GM21717 (cell line): ENCODE data around the gene MRPL40.

Experiments
- ATAC-seq: cut with Tn5 transposase; IDR thresholded peaks from one replicate; pipeline ENCODE4 v1.9.1; 2021; ENCODE audit warnings: mild to moderate bottlenecking, moderate library complexity; ENCODE audit not compliant: unreplicated experiment

The MRPL40 gene

DNA sequence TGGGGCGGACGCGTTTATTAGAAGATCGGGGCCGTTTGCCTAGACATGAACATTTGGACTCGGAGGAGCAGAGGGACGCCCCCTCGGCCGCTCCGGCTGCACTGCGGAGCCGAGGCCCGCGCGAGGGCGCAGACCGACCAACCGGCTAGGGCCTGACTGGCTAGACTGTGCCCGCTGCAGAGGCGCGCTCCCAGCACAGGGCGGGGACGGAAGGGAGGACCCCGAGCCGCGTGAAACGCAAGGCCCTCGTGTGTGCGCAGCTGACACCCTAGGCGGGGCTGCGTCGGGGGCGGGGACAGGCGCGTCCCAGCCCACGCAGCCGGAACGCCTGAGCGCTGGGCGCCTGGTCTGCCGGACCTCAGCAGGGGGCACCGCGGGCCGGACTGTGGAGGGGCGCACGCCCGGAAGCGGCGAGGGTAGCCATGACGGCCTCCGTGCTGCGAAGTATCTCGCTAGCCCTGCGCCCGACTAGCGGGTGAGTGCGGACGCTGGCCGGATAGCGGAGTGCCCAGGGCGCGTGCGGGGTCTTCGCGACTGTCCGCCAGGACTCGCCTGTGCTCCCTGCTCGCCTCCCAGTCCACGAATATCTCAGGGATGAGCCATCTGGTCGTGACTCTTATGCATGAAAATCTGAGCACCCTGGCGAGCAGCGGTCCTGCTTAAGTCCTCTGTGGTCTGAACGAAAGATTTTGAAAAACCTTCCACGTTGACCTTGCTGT, at the start of gene MRPL40:
TSS of gene MRPL40 (plus strand) at position 413 of the 719 bp plus-strand sequence. CDS start at position 423, 10 bp downstream.
- ATAC-seq, result peak; percentile 65

DNA sequence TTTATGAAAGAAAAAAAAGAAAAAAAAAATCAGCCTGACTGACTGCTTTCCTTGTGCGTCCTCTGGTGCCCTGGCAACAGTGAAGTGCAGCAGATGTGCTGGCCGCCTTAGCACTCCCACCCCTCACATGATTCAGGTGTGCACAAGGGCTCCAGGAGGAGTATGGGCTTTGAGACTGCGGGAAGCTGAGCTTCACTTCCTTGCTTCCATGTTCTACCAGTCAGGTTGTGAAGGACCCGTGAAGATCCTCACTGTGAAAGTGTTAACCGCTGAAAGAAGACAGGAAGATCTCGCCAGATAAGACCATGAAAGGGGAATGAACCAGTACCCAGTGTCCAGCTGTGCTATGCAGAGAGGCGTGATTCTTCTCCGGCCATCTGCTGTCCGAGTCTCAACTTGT, 49.1 kb upstream of the MRPL40 start:
- no peak for ATAC-seq

DNA sequence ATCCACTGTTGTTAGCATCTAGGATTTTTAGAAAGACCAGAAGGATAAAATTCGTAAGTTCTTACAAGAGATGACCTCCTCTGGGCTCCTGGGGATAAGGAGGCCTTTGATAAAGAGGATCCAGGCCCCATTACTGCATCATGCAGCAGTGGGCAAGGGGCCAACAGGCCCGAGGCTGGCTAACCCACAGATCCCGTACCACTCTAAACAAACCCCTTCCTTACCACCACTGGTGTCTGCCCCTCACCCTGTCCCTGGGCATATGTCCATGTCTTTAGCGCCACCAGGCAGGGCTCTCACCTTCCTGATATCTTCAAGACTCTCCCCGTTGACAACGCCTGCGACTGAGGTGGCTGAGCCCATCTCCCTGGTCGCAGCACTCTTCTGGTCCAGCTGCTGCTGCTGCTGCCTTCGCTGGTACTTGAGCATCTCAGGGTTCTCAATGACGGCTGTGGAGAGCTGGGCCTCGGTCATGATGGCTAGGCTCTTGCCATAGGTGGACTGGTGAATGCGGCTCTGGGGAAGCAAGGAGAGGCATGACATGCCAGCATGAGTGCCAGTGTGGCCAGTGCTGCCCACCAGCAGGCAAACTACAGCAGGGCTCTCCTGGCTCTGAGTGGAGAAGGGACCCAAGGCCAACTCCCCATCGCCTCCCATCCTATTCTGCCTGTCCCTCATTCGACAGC, 47.0 kb upstream of the MRPL40 start:
- ATAC-seq, result no peak

DNA sequence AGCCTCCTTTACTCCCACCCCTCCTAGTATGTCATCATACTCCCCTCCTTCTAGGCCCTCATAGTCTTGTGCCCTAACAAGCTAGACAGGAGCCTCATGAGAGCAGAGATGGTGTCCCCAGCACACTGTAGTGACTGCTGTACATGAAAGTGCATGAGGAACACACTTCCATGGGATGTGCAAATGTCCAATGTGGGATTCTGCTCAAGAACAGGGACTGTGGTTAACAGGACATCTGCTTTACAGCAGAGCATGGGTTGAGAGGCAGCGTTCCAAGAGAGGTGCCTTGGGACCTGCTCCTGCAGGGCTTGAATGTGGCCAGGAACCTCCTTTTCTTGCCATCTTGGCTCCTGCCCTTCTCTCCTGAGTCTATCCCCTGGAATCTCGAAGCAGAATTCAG, 46.1 kb upstream of the MRPL40 start:
- no peak for ATAC-seq

DNA sequence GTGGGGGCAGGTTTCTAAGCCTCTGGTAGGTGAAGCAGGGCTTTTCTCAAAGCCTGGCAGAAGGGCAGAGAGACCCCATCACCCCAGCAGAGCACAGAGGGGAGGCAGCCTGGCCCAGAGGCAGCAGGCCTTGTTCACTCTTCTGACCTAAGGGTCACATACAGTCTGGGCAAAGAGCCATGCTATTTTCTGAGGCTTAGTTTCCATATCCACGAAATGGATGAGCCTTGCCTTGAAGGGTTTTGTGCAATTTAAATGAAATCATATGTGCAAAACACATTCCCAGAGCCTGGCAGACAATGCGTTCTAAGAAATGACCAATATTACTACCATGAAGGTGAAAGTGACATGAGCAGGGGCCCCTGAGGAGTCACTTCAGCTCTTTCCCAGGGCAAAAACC, 45.3 kb upstream of the MRPL40 start:
- ATAC-seq, result no peak

DNA sequence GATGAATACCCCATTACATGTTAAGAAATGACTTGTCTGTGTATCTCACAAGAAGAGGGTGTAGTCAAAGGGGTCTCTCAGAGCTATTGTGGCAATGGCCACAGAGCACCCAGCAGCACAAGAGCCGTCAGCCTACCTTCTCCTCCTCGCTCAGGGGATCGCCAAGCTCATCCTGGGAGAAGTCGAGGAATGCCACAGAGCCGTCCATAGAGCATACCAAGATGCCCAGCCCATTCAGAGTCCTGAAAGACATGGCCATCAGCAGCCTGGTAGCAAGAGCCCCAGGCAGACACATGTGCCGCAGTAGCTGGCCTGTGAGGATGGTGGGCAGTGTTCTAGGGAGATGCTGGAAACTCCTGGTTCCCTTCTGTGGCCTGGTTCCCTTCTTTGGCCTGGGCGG, 44.8 kb upstream of the MRPL40 start:
- no peak for ATAC-seq

DNA sequence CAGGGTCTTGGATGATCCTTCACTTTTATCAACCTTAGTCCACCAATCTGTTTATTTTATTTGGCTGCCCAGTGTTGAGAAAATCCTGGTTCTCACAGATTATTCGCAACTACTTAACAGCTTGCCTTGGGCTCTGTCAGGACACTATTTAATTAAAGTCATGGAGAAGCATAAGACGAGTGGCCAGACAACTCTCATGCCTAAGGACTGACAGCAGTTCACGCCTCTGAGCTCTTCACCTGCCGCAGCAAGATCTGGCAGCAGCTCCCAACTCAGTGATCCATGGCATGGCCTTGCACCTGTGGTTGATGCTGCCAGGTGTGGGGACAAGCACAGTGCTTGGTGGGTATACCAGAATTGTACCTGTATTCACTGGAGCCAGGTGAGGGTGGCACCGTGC, 38.6 kb upstream of the MRPL40 start:
- ATAC-seq, result no peak

DNA sequence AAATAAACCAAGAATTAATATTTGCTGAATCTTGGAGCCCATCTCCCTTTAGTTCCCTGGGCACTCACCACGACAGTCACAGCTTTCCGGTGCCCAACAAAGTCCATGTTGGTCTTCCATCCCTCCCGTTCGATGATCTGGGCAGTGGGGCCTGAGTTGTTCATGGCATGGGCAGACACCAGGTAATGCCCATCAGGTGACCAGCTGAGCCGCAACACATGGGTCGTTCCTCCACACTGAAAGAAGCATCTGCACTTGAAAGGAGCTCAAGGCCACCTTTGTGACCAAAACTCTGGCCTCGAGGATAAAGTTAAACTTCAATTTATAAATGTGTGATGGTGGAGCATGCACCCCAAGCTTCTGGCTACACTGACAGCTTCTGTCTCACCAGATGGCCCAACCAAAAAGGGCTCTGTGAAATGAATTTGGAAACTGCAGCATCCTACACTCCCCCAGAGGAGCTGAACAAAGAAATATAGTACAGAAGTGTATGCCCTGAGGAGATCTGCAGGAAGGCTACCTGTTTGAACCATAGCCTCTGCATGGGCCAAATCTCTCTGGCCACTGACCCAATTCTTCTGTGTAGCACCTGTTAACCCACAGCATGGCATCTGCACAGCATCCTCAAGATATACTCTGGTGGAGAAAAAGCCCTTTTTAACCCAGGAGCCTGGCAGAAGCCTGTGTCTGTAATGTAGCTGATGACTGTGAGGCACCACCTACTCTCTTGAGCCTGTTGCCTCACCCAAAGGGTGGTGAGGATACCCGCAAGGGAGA, 37.9 kb upstream of the MRPL40 start:
- no peak for ATAC-seq

DNA sequence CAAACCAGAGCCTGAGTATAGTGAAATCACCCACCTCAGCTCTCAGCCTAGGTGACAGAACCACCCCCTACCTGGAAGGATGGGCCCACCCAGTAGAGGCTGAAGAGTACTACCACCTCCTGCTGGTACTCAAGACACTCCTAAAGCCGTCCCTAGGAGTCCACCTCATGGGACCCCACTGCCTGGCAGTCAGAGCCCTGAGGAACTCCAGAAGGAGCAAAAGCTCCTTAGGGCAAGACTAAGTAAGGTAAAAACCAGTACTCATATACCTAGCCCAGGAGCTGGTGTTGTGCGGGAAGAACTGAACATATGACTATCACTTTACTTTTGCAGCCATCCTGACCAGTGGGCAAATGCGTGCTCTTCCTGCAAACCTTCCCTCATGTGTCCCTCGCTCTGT, 37.1 kb upstream of the MRPL40 start:
- no peak for ATAC-seq

DNA sequence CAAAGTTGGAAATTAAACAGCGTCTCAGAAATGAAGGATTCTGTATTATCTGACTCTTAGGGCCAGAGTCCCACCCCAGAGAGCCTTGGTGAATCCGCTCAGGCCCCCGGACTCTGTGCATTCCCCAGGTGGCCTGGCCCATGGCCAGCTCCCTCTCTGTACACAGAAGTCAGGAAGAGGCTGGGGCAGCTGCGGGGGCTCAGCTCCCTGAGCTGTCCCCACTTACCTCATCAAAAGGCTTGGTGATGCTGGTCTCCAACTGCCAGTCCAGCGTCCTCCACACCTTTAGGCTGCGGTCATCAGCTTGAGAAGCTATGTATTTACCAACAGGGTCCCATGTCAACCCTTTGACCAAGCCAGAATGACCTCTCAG, 35.8 kb upstream of the MRPL40 start:
- no peak for ATAC-seq

DNA sequence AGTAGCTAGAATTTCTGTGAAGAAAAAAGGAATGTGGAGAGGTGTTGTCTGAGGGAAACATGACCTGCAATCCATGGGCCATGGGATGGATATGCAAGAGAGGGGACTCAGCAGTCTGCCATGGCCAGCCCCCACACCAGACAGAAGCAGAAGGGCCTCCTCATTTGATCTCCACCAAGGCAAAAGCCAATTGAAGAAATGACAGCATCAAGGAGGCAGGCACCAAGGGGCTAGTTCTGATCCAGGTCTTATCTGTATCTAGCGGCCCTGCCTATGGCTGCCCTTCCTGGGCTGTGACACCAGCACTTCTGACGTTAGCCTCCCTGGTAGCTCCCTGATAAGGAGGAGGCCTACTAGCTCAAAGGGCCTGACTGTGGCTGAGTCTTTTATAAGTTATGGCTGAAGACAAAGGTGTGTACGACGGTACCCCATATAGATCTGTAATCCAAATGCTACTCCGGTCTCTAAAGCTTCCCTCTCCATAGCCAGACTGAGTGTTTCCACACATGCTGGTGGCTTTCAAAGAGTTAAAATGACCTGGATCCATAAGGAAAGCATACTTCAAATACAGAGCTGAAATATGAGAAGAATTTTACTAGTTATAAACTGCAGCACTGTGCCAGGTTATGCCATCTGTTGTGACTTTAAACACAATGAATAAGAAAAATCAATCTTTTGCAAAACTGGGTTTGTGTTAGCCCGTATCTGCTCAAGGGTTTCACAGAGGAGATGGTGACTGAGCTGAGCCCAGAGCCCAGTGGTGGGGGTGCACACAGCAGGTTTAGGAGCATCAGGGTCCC, 35.2 kb upstream of the MRPL40 start:
- no peak for ATAC-seq

DNA sequence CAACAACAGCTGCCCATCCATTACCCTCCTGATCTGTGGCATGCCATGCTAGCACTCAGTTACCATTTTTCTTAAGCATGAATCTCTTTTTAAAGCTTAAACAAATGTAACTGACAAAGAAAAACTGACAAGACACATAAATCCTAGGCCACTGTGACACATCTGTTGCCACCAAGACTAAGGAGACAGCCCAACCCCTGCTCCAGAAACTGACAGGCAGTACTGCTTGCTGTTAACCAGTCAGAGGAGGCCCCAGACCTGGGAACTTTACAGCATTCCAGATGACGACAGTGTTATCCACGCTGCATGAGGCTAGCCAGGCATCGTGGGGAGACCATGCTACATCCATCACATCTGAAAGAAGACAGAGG, 34.6 kb upstream of the MRPL40 start:
- ATAC-seq, result no peak

DNA sequence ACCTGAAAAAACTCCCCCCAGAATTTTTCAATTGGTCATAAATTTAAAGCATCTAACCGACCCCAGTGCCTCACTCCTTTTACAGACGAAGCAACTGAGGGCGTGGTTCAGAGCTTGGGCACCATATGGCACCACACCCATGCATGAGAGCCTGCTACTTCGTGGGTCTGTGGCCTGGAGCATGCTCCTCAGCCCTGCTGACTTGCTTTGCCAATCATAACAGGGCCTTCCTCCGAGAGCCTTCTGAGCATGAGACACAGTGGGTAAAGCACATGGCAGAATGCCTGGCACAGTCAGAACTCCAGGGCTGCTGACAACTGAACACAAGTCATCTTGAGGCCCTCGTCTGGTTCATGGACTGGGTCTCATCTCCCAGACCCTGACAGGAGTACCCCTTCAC, 34.1 kb upstream of the MRPL40 start:
- no peak for ATAC-seq

DNA sequence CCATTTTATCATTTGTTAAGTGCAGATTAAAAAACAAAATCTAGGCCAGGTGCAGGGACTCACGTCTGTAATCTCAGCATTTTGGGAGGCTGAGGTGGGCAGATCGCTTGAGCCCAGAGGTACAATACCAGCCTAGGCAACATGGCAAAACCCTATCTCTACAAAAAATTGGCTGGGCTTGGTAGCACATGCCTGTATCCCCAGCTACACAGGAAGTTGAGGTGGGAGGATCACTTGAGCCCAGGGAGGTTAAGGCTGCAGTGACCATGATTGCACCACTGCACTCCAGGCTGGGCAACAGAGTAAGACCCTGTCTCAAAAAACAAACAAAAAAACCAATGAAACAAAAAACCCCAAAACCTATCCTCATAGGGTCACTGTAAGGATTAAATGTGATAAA, 33.7 kb upstream of the MRPL40 start:
- ATAC-seq, result no peak

DNA sequence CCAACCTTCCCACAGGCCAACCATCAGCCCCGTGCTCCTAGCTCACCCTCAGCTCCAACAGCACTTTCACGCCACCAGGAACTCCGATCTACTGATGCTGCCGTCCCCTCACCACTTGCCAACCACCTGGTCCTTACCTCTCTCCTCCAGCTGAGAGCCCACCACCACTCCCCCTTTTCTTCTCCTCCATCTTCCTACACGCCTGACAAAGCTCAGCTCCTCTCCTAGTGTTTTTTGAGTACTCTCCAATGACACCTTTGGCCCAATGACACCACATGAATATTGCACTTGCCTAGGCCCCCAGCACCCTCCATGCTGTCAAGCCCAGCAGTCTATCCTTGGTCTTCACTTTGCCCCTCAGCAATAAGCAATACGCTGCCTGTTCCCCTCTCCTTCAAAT, 31.5 kb upstream of the MRPL40 start:
- no peak for ATAC-seq

DNA sequence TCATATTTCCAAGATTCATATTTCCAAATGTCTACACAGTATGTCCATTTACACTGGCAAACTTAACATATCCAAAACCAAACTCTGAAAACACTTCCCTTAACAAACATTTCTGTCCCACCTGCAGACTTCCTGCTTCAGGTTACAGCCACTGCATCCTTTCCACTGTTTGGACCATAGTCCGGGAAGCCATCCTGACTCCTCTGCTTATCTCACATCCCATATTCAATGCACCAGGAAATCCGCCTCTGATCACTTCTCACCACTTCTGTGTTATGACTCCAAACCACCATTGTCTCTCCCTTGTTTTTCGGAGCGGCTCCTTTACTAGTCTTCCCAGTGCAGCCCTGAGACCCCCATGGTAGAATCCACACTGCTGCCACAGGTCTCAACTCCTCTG, 30.9 kb upstream of the MRPL40 start:
- no peak for ATAC-seq

DNA sequence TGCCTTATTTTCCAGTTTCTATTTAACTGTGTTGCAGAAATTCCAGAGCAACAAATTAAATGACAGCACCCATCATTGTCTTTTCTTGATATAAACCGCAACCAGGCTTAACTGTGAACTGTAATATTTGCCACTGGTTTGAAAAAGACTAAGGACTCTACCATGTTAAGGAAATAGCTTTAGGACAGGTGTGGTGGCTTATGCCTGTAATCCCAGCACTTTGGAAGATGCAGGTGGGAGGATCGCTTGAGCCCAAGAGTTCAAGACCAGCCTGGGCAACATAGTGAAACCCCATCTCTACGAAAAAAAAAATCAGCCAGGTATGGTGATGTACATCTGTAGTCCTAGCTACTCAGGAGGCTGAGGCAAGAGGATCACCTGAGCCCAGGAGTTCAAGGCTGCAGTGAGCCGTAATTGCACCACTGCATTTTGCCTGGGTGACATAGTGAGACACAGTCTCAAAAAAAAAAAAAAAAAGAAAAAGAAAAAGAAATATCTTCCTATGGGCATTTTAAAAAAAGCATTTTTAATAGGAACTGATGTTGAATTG, 29.6 kb upstream of the MRPL40 start:
- ATAC-seq, result no peak

DNA sequence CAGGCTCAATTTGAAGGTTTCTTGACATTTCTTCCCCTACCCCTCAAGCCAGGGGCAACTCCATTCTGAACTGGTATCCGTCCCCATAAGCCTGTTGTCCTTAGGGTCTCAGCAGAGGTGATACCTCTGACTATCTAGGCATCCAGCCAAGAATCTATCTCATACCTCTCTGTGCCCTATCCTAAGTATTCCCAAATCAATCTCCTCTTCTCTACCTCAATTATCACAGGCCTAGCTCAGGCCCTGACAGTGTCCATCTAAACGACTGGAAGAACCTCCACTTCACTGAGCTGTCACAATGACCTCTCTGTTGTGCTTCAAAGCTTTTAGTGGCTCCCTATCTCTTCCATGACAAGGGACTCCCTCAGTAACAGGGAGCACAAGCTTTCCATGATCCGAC, 27.7 kb upstream of the MRPL40 start:
- ATAC-seq, result no peak

DNA sequence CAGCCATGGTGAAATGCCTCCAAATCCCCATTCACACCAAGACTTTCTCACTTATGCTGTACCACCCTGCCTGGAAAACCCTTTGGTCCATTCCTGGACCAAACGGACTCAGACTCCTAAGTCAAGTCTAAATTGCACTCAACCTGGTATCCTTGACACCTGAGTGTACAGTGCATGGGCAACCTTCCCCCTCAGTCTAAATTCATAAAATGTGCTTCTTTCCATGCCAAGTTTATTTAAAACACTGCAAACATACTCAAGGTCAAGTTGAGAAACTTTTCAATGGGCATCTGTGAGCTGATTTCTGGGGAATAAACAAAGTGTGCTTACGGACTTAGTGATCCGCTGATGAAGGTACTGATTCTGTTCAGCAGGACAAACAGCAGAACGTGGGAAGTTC, 27.2 kb upstream of the MRPL40 start:
- ATAC-seq, result no peak

DNA sequence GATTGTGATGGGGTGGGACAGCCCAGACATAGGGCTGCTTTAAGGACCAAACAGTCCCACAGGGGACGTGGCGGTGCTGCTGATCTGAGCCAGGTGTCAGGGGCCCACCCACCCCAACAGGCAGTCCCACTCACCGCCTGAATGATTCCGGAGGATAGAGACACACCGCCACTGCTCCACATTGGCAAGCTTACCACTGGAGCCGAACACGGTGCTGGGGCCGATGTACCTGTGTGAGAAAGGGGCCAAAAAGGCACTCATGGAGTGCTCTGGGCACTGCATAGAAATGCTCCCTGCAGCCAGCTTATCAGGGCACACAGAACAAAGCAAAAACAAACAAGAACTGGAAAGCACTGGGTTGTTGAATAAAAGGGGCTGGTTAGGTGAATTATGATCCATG, 26.7 kb upstream of the MRPL40 start:
- no peak for ATAC-seq

DNA sequence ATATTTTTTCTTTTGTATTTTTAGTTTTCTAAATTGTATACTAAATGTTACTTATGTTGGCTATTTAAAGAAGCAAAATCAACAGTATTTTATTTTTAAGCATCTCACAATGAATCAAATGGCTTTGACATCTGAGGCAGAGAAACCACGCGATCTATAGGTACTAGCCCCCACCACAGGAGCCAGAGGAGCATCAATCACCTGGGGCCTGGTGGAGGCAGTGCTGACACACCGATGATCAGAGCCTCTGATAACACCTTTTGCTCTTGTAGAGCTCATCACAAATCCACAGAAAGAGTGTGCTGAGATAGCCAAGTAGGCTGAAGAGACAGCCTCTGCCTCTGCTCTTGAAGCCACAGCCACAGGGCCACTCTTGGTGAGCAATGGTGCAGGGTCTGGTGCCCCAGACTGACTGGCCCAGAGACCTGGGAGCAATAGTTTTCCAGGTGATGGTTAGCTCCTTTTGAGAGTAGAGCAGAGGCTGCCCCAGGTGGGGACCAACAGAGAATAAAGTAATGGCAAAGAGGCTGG, 26.0 kb upstream of the MRPL40 start:
- ATAC-seq, result no peak
